ENCODE results near the gene SCYGR2. TPM values are rescaled to one million over a fixed set of nuclear protein-coding genes. Genes with fewer than 3 reads are reported as not detected.

SCYGR2 gene
- total and polyA plus RNA-seq, 2 of the 8 experiments (the other 6 are each of a cell fraction or from before 2014, with no cell fraction given) = not detected

- H3K18ac ChIP-seq (ENCODE audit: extremely low read depth, low read length) = no peak overlapping the region
- POLR2A ChIA-PET (ENCODE audit: partially characterized antibody) = interaction anchor here (1.5 kb wide), 1 partner anchor 13 kb away, joined by 3 read pairs; no protein-coding TSS in a partner anchor
- no peak overlapping the region for H2BK120ac ChIP-seq (replicated peaks; ENCODE audit: low read depth, low read length)
- H3K27ac ChIP-seq (ENCODE audit: low read depth, low read length) = no peak overlapping the region
- no peak overlapping the region for H2AK5ac ChIP-seq (ENCODE audit: low read depth, low read length)
- H3K36me3 ChIP-seq (ENCODE audit: control insufficient read depth in 2 of 4, insufficient read depth in 4 of 4, low read length in 3 of 4) = no peaks in the 10 kb centered on the region
- no peak for FAIRE-seq
- no peak overlapping the region for H4K5ac ChIP-seq (ENCODE audit: insufficient read length, low read depth, low read length)
- H2BK5ac ChIP-seq (ENCODE audit: low read depth, low read length) = no peak overlapping the region
- H4K20me1 ChIP-seq (replicated peaks in 1 of 2; ENCODE audit: control insufficient read depth in 1 of 2, insufficient read depth in 2 of 2, low read length in 2 of 2) = no peaks in the 10 kb centered on the region
- no peak overlapping the region for H4K91ac ChIP-seq (replicated peaks; ENCODE audit: insufficient read length, low read length)
- no peaks in the 10 kb centered on the region for H3K9me3 ChIP-seq (ENCODE audit: insufficient read depth in 2 of 2, low read depth in 1 of 2, low read length in 1 of 2)
- H3K4me1 ChIP-seq (replicated peaks in 1 of 4; ENCODE audit: control insufficient read depth in 3 of 4, insufficient read depth in 4 of 4, low read length in 3 of 4) = no peaks in the 10 kb centered on the region
- H3K23ac ChIP-seq (ENCODE audit: insufficient read length) = no peak overlapping the region
- no peak overlapping the region for H3K4me2 ChIP-seq (ENCODE audit: insufficient read depth in 1 of 2, low read depth in 2 of 2, low read length in 2 of 2)
- H3K79me2 ChIP-seq (ENCODE audit: control insufficient read depth in 1 of 2, insufficient read depth in 2 of 2, low read length in 2 of 2) = no peaks in the 10 kb centered on the region
- H3K79me1 ChIP-seq (ENCODE audit: low read depth, low read length) = no peaks in the 10 kb centered on the region
- no peak overlapping the region for H2BK12ac ChIP-seq (ENCODE audit: low read depth, low read length)
- H2BK20ac ChIP-seq (ENCODE audit: low read length) = no peak overlapping the region
- H3K27me3 ChIP-seq (replicated peaks in 1 of 4; ENCODE audit: control insufficient read depth in 3 of 4, extremely low read depth in 1 of 4, insufficient read depth in 3 of 4, low read length in 3 of 4) = no peaks in the 10 kb centered on the region
- H3K14ac ChIP-seq (ENCODE audit: insufficient read length) = no peak overlapping the region
- CTCF ChIA-PET (ENCODE audit: partially characterized antibody) = interaction anchor here (0.8 to 1.4 kb wide), 4 partner anchors 25 to 221 kb away, joined by 3 read pairs; no protein-coding TSS in a partner anchor
- no peak overlapping the region for H2AFZ ChIP-seq (ENCODE audit: low read length)
- no peaks in the 10 kb centered on the region for H3K23me2 ChIP-seq (ENCODE audit: low read depth, low read length)
- DNase-seq (ENCODE audit: low read depth in 1 of 2, low spot score in 2 of 2) = no peak
- 64% methylated on average over 1 of the region's 1 CpG; no CpG with 5 or more reads in 1 of the 2 experiments for WGBS, 2 experiments (ENCODE audit: extremely low coverage in 1 of 2, insufficient coverage in 1 of 2, insufficient read length in 1 of 2, insufficient replicate concordance in 2 of 2, low coverage in 1 of 2, low lambda C conversion rate in 2 of 2, missing lambda C conversion rate in 1 of 2)
- no peak overlapping the region for H3K9ac ChIP-seq (replicated peaks in 1 of 4; ENCODE audit: extremely low read depth in 1 of 4, low read depth in 3 of 4, low read length in 3 of 4)
- H2BK15ac ChIP-seq (ENCODE audit: low read length) = no peak overlapping the region
- H4K8ac ChIP-seq (ENCODE audit: extremely low read depth, insufficient read depth, low read length) = no peak overlapping the region
- no peak overlapping the region for H3K56ac ChIP-seq (replicated peaks; ENCODE audit: insufficient read length, low read depth, low read length)
- no peak overlapping the region for H3K4me3 ChIP-seq (ENCODE audit: extremely low read depth in 1 of 4, insufficient read depth in 2 of 4, low read depth in 3 of 4, low read length in 4 of 4)
- no peak overlapping the region for H3K4ac ChIP-seq (replicated peaks; ENCODE audit: insufficient read length, low read depth, low read length)
- no peak for TF ChIP-seq E2F6 (IDR thresholded peaks at IDR 0.05)
- no peak for TF ChIP-seq ATF3 (IDR thresholded peaks at IDR 0.05; ENCODE audit: insufficient read depth, low read depth, low read length)
- no peak for TF ChIP-seq TCF12 (IDR thresholded peaks at IDR 0.05; ENCODE audit: low read depth, low read length)
- no peak for TF ChIP-seq SP1 (IDR thresholded peaks at IDR 0.05; ENCODE audit: low read depth, low read length)
- no peak for TF ChIP-seq BRCA1 (IDR thresholded peaks at IDR 0.05; ENCODE audit: low read depth, low read length)
- no peak for TF ChIP-seq JUND (IDR thresholded peaks at IDR 0.05; ENCODE audit: low read length)
Observed at GRCh38 chr2:227570615-227571014, 28.1 kb upstream of the SCYGR2 start.
